Activated naive CD8-positive, alpha-beta T cell treated with anti-CD3 and anti-CD28 coated beads, Interleukin-2, amount 50 U/mL, for 16 hours (primary cell): Measurements from ENCODE around the gene DNAJC7.
"Not testable (repeated sequence)": the region's sequence is repeated elsewhere in the genome, so short reads cannot be mapped to it uniquely, and the experiment has no call there.

Experiments
- DNase-seq: peaks from one replicate; pipeline ENCODE4 v3.0.0-alpha.2; 2020; ENCODE audit warnings: low read depth, low spot score

Gene DNAJC7

GRCh38 chr17:42012363-42012762, 4.9 kb downstream of the DNAJC7 start:
- not testable (repeated sequence) for DNase-seq

GRCh38 chr17:42010898-42011516, 6.2 kb downstream of the DNAJC7 start:
- DNase-seq, result no peak

GRCh38 chr17:42010266-42010680, 7.0 kb downstream of the DNAJC7 start:
- DNase-seq, result not testable (repeated sequence)

GRCh38 chr17:42009170-42009569, 8.1 kb downstream of the DNAJC7 start:
- no peak for DNase-seq

GRCh38 chr17:42005166-42005565, 12.1 kb downstream of the DNAJC7 start:
- no peak for DNase-seq

- DNase-seq, result no peak
Observed at GRCh38 chr17:42002792-42003301, 14.4 kb downstream of the DNAJC7 start.

GRCh38 chr17:42002175-42002791, 15.0 kb downstream of the DNAJC7 start:
- DNase-seq, result no peak

- DNase-seq, result no peak
Observed at GRCh38 chr17:42001729-42002128, 15.5 kb downstream of the DNAJC7 start.

GRCh38 chr17:42000413-42001133, 16.7 kb downstream of the DNAJC7 start:
- no peak for DNase-seq

GRCh38 chr17:41998497-41998896, 18.7 kb downstream of the DNAJC7 start:
- DNase-seq, result no peak

GRCh38 chr17:41996855-41997164, 20.4 kb downstream of the DNAJC7 start:
- no peak for DNase-seq

- DNase-seq, result no peak
Observed at GRCh38 chr17:41992576-41992975, 24.7 kb downstream of the DNAJC7 start.

GRCh38 chr17:41989702-41990419, 27.4 kb downstream of the DNAJC7 start:
- DNase-seq, result no peak

GRCh38 chr17:41988418-41988817, 28.8 kb downstream of the DNAJC7 start:
- DNase-seq, result no peak

GRCh38 chr17:41987642-41988041, 29.6 kb downstream of the DNAJC7 start:
- DNase-seq, result no peak

- no peak for DNase-seq
Observed at GRCh38 chr17:41986634-41987033, 30.6 kb downstream of the DNAJC7 start.

- DNase-seq, result no peak
Observed at GRCh38 chr17:41985919-41986318, 31.3 kb downstream of the DNAJC7 start.

GRCh38 chr17:41984454-41984853, 32.8 kb downstream of the DNAJC7 start:
- no peak for DNase-seq

GRCh38 chr17:41982026-41982760, 35.0 kb downstream of the DNAJC7 start:
- DNase-seq, result no peak

- no peak for DNase-seq
Observed at GRCh38 chr17:41977991-41978390, 39.2 kb downstream of the DNAJC7 start.

- DNase-seq, result no peak
Observed at GRCh38 chr17:41976142-41976768, 41.0 kb downstream of the DNAJC7 start.
